Measurements from ENCODE around the gene GPT2. TPM values are rescaled to one million over a fixed set of nuclear protein-coding genes. Genes with fewer than 3 reads are reported as not detected.

GPT2 gene
- total RNA-seq, 1 donor from 2014 or later = 93.1 TPM

- H3K27me3 Mint-ChIP-seq = no peaks in the 10 kb centered on the region
- no peak overlapping the region for H3K27ac Mint-ChIP-seq
- H3K4me1 Mint-ChIP-seq (ENCODE audit: low read depth) = peaks cover 1% of the 10 kb centered on the region
- no peak overlapping the region for H3K4me3 Mint-ChIP-seq (ENCODE audit: low read depth)
- H3K9me3 Mint-ChIP-seq (ENCODE audit: low read depth) = no peaks in the 10 kb centered on the region
- no peaks in the 10 kb centered on the region for H3K36me3 Mint-ChIP-seq (ENCODE audit: insufficient read depth)
- DNase-seq (ENCODE audit: low spot score, unreplicated experiment) = no peak
- TF ChIP-seq CTCF (IDR thresholded peaks at IDR 0.05; ENCODE audit: unreplicated experiment) = peak; percentile 71
These were observed 63.9 kb downstream of the GPT2 start for GRCh38 chr16:46947900-46948547.

- H3K9me3 Mint-ChIP-seq (ENCODE audit: low read depth) = no peaks in the 10 kb centered on the region
- no peak for TF ChIP-seq CTCF (IDR thresholded peaks at IDR 0.05; ENCODE audit: unreplicated experiment)
- H3K27ac Mint-ChIP-seq = no peak overlapping the region
- no peak overlapping the region for H3K4me3 Mint-ChIP-seq (ENCODE audit: low read depth)
- H3K4me1 Mint-ChIP-seq (ENCODE audit: low read depth) = peaks cover 1% of the 10 kb centered on the region
- no peaks in the 10 kb centered on the region for H3K27me3 Mint-ChIP-seq
- DNase-seq (ENCODE audit: low spot score, unreplicated experiment) = no peak
- H3K36me3 Mint-ChIP-seq (ENCODE audit: insufficient read depth) = no peaks in the 10 kb centered on the region
These were observed 64.5 kb downstream of the GPT2 start for GRCh38 chr16:46948548-46949166.

- no peak overlapping the region for H3K4me3 Mint-ChIP-seq (ENCODE audit: low read depth)
- no peaks in the 10 kb centered on the region for H3K9me3 Mint-ChIP-seq (ENCODE audit: low read depth)
- no peaks in the 10 kb centered on the region for H3K27me3 Mint-ChIP-seq
- peaks cover 1% of the 10 kb centered on the region for H3K4me1 Mint-ChIP-seq (ENCODE audit: low read depth)
- no peak for DNase-seq (ENCODE audit: low spot score, unreplicated experiment)
- H3K36me3 Mint-ChIP-seq (ENCODE audit: insufficient read depth) = peaks cover 1% of the 10 kb centered on the region
- H3K27ac Mint-ChIP-seq = no peak overlapping the region
- no peak for TF ChIP-seq CTCF (IDR thresholded peaks at IDR 0.05; ENCODE audit: unreplicated experiment)
These were observed 65.2 kb downstream of the GPT2 start for GRCh38 chr16:46949241-46949892.

- peaks cover 1% of the 10 kb centered on the region for H3K4me1 Mint-ChIP-seq (ENCODE audit: low read depth)
- TF ChIP-seq CTCF (IDR thresholded peaks at IDR 0.05; ENCODE audit: unreplicated experiment) = no peak
- no peak overlapping the region for H3K4me3 Mint-ChIP-seq (ENCODE audit: low read depth)
- H3K27me3 Mint-ChIP-seq = no peaks in the 10 kb centered on the region
- DNase-seq (ENCODE audit: low spot score, unreplicated experiment) = no peak
- H3K27ac Mint-ChIP-seq = no peak overlapping the region
- H3K9me3 Mint-ChIP-seq (ENCODE audit: low read depth) = no peaks in the 10 kb centered on the region
- peaks cover 4% of the 10 kb centered on the region for H3K36me3 Mint-ChIP-seq (ENCODE audit: insufficient read depth)
These were observed 65.8 kb downstream of the GPT2 start for GRCh38 chr16:46950009-46950408.

GRCh38 chr16:46954562-46954961, 70.4 kb downstream of the GPT2 start:
- no peak overlapping the region for H3K27ac Mint-ChIP-seq
- H3K36me3 Mint-ChIP-seq (ENCODE audit: insufficient read depth) = peaks cover 21% of the 10 kb centered on the region
- no peaks in the 10 kb centered on the region for H3K27me3 Mint-ChIP-seq
- no peak overlapping the region for H3K4me3 Mint-ChIP-seq (ENCODE audit: low read depth)
- H3K9me3 Mint-ChIP-seq (ENCODE audit: low read depth) = no peaks in the 10 kb centered on the region
- H3K4me1 Mint-ChIP-seq (ENCODE audit: low read depth) = peaks cover 5% of the 10 kb centered on the region
- DNase-seq (ENCODE audit: low spot score, unreplicated experiment) = no peak
- no peak for TF ChIP-seq CTCF (IDR thresholded peaks at IDR 0.05; ENCODE audit: unreplicated experiment)
